ENCODE measurements around the gene DLGAP1.
"Not testable (repeated sequence)": the region's sequence is repeated elsewhere in the genome, so short reads cannot be mapped to it uniquely, and the experiment has no call there.

- TF ChIP-seq CTCF (IDR thresholded peaks at IDR 0.05 in 8 of 11, conservative IDR thresholded peaks at IDR 0.05 in 3 of 11); POLR2AphosphoS5 (IDR thresholded peaks at IDR 0.05); POLR2A (IDR thresholded peaks at IDR 0.05): not testable (repeated sequence)
Observed at GRCh38 chr18:4494703-4495284, 39.7 kb upstream of the DLGAP1 start.

Measured in spleen (tissue), 7 donors.